HG03066 (cell line): ENCODE results near the gene CR1.
"Not testable (repeated sequence)": the region's sequence is repeated elsewhere in the genome, so short reads cannot be mapped to it uniquely, and the experiment has no call there.

Experiments
- ATAC-seq: cut with Tn5 transposase; IDR thresholded peaks from one replicate; pipeline ENCODE4 v1.9.1; 2021; ENCODE audit warnings: low read depth; ENCODE audit not compliant: unreplicated experiment

CR1 gene

DNA sequence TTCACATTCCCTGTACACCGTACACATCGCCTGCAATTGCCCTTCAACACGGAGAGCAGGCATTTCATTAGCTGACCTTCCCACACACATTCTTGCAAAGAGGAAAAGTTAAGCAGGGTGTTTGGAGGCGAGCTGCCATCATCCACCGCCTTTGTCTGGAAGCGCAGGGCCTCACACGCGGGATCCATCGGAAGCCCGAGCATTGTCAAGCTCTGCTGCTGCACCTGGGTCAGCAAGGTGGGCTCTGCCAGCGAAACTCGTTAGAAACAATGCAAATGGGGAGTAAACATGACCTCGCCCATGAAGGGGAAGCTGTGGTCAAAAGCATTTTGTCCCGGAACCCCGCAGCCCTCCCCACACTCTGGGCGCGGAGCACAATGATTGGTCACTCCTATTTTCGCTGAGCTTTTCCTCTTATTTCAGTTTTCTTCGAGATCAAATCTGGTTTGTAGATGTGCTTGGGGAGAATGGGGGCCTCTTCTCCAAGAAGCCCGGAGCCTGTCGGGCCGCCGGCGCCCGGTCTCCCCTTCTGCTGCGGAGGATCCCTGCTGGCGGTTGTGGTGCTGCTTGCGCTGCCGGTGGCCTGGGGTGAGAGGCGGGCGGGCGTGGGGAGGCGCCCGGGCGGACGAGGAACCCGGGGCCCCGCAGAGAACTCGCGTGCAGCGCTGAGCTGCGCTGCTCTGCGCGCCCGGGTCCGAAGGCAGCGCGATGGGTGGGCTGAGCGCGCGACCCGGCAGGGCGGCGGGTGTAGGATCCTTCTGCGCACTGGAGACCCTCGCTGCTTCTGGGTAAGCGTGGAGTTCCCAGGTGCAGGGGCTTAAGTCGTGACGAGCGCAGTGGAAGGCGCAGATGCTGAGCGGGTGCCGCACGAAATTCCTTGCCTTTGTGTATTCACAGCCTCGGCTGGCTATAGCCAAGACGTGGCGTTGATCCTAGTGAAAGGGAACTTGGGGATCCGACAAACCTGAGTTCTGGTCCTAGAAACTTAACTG is at the start of gene CR1:
TSS of gene CR1 (plus strand) at position 357 of the 992 bp plus-strand sequence. CDS start at position 468, 111 bp downstream.
- ATAC-seq, result peak; percentile 46

DNA sequence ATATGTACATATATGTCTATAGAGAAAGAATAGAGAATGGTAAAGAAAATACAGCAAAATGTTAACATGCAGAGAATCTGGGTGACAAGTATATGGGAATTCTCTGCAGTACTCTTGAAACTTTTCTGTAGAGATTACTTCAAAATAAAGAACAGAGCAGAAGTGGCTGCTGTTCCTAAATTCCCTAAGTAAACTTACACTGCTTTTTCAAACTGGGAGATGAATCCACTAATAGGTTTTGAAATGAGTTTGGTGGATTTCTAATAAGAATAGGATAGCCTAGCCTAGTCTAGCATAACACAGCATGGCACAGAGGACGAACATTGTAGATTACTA is 42.3 kb upstream of the CR1 start:
- no peak for ATAC-seq

DNA sequence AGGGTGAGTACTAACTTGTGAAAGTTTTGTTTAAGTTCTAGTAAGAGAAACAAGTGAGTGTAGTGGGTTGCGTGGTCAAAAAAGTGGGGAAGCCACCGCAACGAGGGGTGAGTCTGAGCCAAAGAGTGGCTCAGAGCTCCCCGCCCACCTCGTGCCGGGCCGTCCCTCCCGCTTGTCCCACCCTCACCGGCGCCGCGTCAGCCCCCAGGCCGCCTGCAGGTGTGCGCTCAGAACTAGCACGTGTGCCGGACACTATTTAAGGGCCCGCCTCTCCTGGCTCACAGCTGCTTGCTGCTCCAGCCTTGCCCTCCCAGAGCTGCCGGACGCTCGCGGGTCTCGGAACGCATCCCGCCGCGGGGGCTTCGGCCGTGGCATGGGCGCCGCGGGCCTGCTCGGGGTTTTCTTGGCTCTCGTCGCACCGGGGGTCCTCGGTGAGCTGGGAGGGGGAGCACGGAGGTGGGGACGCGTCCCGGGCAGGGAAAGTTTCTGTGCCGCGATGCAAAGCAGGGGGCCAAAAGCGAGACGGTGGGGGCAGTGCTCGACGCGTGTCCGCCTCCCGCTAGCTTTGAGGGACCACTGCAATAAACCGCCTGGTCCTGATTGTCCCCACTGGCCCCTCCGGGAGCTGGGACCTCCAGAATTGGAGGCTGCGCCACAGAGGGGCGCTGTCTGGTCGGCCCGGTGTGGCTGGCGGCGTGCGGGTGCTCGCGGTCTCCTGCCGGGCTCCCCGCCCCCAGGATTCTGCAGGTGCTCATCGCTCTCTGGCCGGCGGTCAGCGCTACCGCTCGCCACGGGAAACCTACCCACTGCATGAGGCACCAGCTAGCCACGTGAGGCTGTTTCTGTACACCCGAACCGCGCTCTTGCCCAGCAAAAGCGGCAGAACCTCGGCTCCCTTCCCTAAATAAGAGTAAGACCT is 41.7 kb upstream of the CR1 start, which contains the start of gene CR2:
TSS of gene CR2 (plus strand) at position 283 of the 919 bp plus-strand sequence. CDS start at position 374, 91 bp downstream.
- peak; percentile 80 for ATAC-seq

DNA sequence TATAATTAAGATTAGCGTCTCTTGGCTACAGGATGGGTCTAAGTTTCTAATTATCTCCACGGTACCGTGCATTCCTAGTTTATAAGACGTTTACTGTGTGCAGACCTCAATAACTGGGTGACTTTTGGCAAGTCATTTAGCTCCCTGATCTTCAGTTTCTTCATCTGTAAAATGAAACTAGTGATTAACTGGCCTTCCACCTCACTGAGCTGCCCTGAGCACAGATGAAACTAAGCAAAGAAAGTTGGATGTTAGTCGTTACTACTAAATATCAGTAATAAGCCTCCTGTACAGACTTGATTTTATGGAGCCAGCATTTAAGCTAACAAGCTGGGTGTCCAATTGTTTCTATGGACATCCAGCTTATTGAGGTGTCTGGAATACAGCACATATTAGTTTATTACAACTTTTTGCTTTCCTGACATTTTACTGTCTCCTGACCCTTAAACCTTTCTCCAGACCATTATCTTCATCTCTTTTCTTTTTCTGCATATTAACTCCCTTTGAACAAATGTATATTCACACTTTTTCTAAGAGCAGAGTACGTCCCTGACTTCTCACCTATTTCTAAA is 40.7 kb upstream of the CR1 start:
- ATAC-seq, result no peak

DNA sequence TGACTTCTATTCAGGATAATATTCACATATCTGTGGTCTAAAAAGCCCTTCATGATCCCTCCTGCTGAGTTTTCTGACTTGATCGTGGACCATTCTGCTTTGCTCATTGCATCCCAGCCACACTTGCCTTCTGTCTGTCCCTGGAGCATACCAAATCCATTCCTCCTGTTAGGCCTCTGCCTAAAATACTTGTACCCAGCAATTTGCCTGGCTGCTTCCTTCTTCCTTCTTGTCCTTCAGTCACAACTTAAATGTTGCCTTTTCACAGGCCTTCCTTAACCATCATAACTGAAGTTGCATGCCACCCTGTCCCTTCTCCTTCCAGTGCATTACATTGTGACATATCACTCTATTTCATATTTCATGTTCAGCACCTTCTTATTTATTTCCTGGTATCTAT is 37.5 kb upstream of the CR1 start:
- ATAC-seq, result no peak

DNA sequence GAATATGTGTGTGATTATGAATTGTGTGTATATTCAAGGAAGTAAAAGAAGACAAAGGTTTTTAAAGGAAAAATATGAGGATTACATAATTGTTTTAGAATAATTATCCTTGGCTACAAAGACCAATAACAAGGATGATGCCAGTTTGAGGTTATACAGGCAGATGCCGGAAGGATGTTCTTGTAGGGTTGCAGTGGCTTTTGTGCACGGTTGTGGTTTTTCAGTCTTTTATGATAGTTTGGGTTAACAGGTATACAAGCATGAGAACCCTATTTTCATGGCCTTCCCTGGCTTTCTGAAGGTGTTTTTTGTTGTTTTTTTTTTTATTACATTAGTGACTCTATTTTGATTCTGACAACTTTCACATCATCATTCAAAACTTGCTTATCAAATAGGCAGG is 36.9 kb upstream of the CR1 start:
- ATAC-seq, result no peak

DNA sequence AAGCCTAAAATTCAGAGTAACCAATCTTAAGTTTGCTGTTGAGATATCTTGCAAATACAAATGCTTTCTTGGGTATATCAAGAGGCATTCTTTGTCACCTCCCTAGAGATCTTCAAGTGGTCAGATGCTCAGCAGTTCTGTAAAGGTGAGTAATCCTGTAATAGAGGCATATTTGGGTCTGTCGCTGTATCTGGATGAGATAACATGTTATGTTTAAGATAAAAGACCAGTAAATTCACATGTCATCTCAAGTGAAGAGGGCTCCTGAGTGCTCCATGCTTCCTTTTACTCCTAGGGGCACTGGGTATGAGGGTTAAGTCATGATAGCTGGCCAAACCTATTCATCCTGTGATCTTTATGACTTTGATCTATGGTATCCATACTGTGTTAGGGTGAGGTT is 34.3 kb upstream of the CR1 start:
- no peak for ATAC-seq

DNA sequence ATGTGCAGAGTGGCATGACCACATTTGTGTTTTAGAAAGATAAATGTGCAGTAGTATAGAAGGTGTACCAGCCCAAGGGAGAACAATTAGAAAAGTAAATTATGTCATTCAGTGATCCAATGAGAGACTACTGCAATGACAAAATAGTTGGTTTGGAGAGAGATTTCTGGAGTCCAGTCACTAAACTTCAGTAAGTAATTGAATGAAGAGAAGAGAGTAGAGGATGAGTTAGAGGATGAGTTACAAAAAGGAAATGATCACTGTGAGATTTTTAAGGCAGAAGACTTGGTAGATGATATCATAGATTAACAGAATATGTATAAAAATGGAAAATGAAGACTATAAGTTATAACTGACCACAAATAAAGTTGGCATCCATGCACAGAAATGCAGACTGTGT is 33.4 kb upstream of the CR1 start:
- no peak for ATAC-seq

DNA sequence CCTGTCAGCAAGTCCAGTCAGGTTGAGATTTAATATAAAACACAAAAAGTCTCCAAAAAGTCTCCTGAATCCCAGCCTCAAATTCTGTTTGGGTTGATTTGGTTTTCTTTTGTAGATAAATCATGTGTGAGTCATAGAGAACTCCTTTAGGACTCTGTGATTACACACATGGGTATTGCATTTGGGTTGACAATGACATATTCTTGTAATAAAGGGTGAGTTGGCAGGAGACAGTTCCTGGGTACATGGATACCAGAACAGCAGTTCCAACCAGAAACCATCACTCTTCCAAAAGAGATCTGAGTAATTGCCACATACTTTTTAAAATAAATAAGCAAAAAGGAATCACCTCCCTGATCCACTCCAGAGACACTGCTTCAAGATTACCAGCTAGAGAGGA is 32.9 kb upstream of the CR1 start:
- no peak for ATAC-seq

DNA sequence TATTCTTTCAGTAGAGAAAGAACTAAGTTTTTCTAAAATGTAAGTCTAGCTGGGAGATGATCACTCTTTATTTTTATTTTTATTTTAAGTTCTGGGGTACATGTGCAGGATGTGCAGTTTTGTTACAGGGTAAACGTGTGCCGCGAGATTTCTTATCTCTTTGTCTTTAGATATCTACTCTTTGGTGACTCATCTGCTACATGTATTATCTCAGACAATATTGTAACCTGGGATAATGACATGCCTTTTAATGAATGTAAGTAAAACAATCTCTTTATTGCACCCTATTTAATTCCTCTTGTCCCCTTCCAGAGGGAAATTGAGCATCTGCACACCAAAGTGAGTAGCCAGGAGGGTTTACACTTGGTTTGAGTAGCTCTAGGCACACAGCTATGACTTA is 32.4 kb upstream of the CR1 start:
- ATAC-seq, result no peak

DNA sequence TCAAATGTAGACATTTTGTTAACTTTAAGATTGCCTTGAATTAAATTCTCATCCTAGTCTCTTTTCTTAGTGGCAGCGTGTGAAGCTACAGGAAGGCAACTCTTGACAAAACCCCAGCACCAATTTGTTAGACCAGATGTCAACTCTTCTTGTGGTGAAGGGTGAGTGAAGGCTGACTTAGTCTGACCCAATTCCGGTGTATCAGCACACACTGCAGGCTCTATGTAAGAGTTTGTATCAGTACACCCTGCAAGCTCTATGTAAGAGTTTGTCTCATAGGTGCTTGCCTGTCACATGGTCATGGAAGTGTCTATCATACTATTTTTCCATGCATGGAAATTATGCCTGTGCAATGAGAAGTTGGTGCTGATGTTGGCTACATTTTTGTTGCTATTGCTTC is 25.0 kb upstream of the CR1 start:
- no peak for ATAC-seq

DNA sequence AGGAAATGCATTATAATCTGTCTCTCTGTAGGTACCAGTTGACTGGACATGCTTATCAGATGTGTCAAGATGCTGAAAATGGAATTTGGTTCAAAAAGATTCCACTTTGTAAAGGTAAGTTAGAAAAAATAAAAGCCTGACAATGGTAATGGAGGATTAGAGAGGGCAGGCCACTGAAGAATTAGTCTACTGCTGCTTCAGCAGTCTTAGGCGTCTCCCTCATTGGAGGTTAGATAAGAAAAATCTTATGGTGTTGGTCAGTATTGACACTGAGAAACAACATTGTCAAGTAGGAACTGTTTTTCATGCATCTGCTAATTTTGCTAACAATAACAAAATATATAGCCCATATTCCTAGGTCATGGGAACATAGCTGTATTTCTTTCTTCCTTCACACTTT is 21.7 kb upstream of the CR1 start:
- ATAC-seq, result no peak

DNA sequence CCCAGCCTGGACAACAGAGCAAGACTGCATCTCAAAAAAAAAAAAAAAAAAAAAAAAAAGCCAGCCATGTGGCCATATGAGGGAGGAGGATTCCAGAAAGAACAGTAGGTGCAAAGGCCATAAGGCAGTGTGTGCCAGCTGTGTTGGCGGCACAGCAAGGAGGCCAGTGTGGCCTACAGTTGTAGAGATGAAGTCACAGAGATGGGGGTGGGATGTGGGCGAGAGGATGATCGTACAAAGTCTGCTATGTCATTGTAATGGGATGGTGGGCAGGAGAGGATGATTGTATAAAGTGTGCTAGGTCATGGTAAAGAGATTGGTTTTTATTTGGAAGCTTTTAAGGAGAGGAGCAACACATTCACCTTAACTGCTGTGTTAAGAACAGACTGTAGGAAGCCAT is 9.8 kb upstream of the CR1 start:
- ATAC-seq, result no peak

DNA sequence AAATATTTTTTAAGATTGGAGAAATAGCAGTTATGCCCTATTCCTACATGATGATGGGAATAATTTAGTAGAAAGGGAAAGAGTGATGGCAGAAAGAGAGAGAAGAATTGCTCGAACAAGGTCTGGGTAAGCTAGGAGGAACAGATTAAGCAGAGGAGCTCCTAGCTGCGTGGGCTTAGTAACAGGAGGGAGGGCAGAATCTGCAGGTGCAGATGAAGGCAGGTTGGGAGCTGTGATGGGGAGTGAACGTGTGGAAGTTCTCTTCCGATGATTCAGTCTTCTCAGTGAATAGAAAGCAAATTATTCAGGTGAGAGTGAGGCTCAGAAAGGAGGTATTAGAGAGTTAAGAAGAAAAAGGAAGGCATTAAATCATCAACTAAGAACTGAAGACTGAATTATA is 8.3 kb upstream of the CR1 start:
- ATAC-seq, result no peak

DNA sequence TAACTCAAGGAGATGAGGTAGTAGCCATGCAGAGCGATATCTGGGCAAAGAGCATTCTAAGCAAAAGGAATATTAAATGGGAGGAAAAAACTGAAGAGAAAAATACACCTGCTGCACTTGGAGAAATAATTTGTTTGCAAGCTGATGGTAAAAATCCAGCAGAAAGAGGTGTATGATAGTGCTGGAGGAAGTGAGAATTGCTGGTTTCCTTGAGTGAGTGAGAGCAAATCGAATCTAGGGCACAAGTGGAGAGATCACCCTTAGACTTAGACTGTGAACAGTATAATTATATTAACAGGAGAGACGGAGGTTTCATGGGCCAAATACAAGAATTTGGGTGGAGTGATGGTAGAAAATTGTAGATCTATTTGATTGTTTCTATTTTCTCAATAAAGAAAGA is 2.7 kb upstream of the CR1 start:
- no peak for ATAC-seq

DNA sequence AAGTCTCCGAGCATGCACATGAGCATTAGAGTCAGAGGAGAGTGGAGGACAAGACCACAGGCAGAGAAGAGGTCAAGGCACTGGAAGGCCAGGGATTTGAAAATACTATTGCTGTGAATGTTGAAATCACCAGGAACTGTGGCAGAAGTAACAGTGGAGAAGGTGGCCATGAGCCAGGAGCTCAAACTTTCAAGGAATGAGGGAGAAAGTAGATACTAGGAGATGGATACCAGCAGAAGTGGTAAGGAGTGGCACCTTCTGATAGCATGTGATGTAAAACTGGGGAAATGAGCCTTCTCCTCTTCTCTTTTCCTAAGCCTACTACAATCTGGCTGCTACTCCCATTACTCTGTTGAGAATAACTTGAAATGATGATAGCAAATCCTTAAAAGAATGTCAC is 1.8 kb upstream of the CR1 start:
- ATAC-seq, result no peak

DNA sequence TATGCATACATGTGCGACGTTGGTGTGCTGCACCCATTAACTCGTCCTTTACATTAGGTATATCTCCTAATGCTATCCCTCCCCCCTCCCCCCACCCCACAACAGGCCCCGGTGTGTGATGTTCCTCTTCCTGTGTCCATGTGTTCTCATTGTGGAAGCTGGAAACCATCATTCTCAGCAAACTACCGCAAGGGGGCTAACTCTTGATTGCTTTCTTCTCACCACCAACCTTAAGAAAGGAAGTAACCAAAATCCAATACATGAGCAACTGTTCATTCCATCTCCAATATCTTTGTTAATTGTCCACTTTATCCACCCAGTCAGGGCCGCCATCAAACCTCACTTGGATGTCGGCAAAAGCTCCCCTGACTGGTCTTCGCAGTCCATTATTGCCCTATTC is 676 bp upstream of the CR1 start:
- not testable (repeated sequence) for ATAC-seq

DNA sequence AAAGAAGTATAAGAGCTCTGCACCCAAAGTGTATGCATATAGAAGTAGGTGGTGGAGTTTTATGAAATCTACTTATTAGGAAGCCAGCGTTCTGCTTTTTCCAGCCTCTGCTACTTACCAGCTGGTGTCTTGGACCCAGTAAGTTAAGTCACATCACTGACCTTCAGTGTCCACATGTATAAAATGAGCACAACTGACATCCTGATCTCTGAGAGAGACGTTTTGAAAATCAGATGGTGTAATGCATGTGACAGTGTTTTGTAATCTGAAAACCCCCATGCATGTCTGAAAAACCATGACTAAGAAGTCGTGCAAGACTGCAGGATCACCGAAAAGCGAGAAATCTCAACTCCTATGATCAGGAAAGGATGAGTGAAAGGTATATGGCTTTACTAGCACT is 2.0 kb downstream of the CR1 start:
- no peak for ATAC-seq

DNA sequence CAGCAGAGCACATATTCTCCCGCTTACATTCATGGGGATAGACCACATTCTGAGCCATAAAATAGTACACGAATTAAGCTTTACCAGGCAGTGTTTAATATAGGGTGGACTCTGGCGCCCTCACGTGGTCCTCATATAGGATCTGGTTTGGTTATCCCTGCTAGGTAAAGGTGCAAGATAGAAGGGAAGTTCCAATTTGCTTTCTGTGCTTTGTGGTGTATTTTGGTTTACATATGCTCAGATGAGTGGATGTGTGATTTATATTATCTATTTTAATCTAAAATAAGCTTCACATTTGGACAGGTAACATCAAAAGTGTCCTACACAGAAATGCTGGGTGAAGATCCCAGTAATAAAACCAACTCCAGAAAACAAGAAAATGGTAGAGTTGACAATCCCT is 3.6 kb downstream of the CR1 start:
- ATAC-seq, result peak; percentile 46

DNA sequence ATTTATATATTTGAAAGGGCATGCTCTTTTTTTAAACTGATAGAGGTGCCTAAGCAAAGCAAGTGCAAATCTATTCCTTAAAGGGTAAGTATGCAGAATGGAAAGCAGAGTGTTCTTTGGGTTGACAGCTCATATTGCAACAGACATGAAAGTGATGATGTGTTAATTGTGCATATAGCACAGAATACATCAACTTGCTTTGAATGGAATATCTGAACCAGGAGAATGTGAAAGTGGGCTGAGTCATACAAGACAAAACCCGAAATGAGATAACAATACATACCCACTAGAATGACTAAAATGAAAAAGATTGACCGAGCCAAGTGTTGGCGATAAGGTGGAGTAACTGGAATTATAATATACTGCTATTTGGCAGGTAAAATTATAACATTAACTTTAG is 4.3 kb downstream of the CR1 start:
- ATAC-seq, result no peak

DNA sequence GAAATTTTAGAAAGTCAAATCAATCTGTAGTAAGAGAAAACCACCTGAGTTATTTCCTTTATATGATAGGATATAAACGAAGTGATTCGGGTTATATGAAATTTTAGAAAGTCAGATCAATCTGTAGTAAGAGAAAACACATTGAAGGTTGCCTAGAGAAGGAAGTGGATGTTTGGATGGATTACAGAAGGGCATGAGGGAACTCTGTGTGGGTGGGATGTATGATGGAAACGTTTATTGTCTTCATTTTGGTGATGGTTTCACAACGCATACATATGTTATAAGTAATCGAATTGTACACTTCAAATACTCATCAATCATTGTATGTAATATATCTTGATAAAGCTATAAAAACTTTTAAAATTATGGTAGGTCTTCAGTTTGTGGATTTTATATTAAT is 5.1 kb downstream of the CR1 start:
- ATAC-seq, result no peak
